Neural cell (in vitro differentiated cells): Measurements from ENCODE around the gene KCNK7. TPM values are rescaled to one million over a fixed set of nuclear protein-coding genes. Genes with fewer than 3 reads are reported as not detected.

Experiments used
- H2AFZ ChIP-seq: fragments of 200-600, 300-800 bp; sonication (generic), shearing (Covaris generic); 2 replicates; pipeline ENCODE4 v1.6.0; 2014; ENCODE audit warnings: low read depth, mild to moderate bottlenecking, antibody characterized with exemption, low read length, moderate library complexity
- H3F3A ChIP-seq: fragments of 200-600 bp; shearing (Covaris generic); 2 replicates; pipeline ENCODE4 v1.6.1; 2016; ENCODE audit warnings: mild to moderate bottlenecking, moderate library complexity, mixed read lengths, antibody characterized with exemption, low read length; ENCODE audit not compliant: insufficient read depth, poor library complexity, severe bottlenecking
- H3K27ac ChIP-seq: fragments of 200-600, 300-800 bp; sonication (generic), shearing (Covaris generic); 2 replicates; pipeline ENCODE4 v1.5.1; 2014; ENCODE audit warnings: mild to moderate bottlenecking, low read length, moderate library complexity
- H3K27me3 ChIP-seq: fragments of 300-800, 200-600 bp; sonication (generic), shearing (Covaris generic); 2 replicates; pipeline ENCODE4 v1.6.0; 2014; ENCODE audit warnings: mild to moderate bottlenecking, low read depth, low read length, moderate library complexity; ENCODE audit not compliant: insufficient read depth
- H3K36me3 ChIP-seq: fragments of 300-800, 200-600 bp; sonication (generic), shearing (Covaris generic); 2 replicates; pipeline ENCODE4 v1.5.1; 2014; ENCODE audit warnings: mild to moderate bottlenecking, antibody characterized with exemption, low read length, moderate library complexity; ENCODE audit not compliant: insufficient read depth
- H3K4me2 ChIP-seq: fragments of 300-800, 200-600 bp; sonication (generic), shearing (Covaris generic); 2 replicates; pipeline ENCODE4 v1.6.0; 2014; ENCODE audit warnings: mild to moderate bottlenecking, low read length
- H3K4me3 ChIP-seq: fragments of 300-800, 200-600 bp; sonication (generic), shearing (Covaris generic); 2 replicates; pipeline ENCODE4 v1.5.1; 2014; ENCODE audit warnings: mild to moderate bottlenecking, low read length, moderate library complexity
- H3K79me2 ChIP-seq: fragments of 200-600 bp; shearing (Covaris generic); replicated peaks from 2 replicates; pipeline ENCODE4 v1.6.0; 2014; ENCODE audit warnings: mild to moderate bottlenecking, low read length, moderate library complexity; ENCODE audit not compliant: insufficient read depth
- H3K9ac ChIP-seq: fragments of 300-800, 200-600 bp; sonication (generic), shearing (Covaris generic); 2 replicates; pipeline ENCODE4 v1.6.1; 2016; ENCODE audit warnings: mild to moderate bottlenecking, low read length, mixed read lengths
- H3K9me2 ChIP-seq: fragments of 200-600 bp; shearing (Covaris generic); 2 replicates; pipeline ENCODE4 v1.6.1; 2016; ENCODE audit warnings: mild to moderate bottlenecking, low read length, mixed read lengths; ENCODE audit not compliant: insufficient read depth
- H3K9me3 ChIP-seq: fragments of 200-600, 300-800 bp; sonication (generic), shearing (Covaris generic); 2 replicates; pipeline ENCODE4 v1.6.1; 2016; ENCODE audit warnings: mild to moderate bottlenecking, mixed run types, low read length, moderate library complexity, mixed read lengths
- H4K20me1 ChIP-seq: fragments of 200-600 bp; shearing (Covaris generic); 2 replicates; pipeline ENCODE4 v1.6.1; 2016; ENCODE audit warnings: mild to moderate bottlenecking, mixed run types; ENCODE audit not compliant: insufficient read depth
- CTCF ChIP-seq: fragments of 450-650 bp; IDR thresholded peaks from 2 replicates; pipeline ENCODE4 v1.5.1; 2014; ENCODE audit warnings: antibody characterized with exemption, mild to moderate bottlenecking, moderate library complexity; ENCODE audit not compliant: poor library complexity, severe bottlenecking
- EP300 ChIP-seq: fragments of 450-650 bp; conservative IDR thresholded peaks from 2 replicates; pipeline ENCODE4 v1.6.1; 2014; ENCODE audit warnings: antibody characterized with exemption, mild to moderate bottlenecking, moderate library complexity; ENCODE audit not compliant: poor library complexity, severe bottlenecking
- EZH2 ChIP-seq: fragments of 200-600, 300-800 bp; shearing (Covaris generic), sonication (generic); IDR thresholded peaks from 2 replicates; pipeline ENCODE4 v1.6.1; 2014; ENCODE audit warnings: antibody characterized with exemption, low read length, borderline replicate concordance, mild to moderate bottlenecking; ENCODE audit not compliant: insufficient read depth, poor library complexity, severe bottlenecking
- MXI1 ChIP-seq: fragments of 450-650 bp; conservative IDR thresholded peaks from 2 replicates; pipeline ENCODE4 v1.6.1; 2014; ENCODE audit warnings: antibody characterized with exemption, mild to moderate bottlenecking; ENCODE audit not compliant: poor library complexity, severe bottlenecking
- POLR2AphosphoS5 ChIP-seq: IDR thresholded peaks from 2 replicates; pipeline ENCODE4 v1.6.1; 2012
- RAD21 ChIP-seq: fragments of 450-650 bp; conservative IDR thresholded peaks from 2 replicates; pipeline ENCODE4 v1.6.1; 2014; ENCODE audit warnings: antibody characterized with exemption, mild to moderate bottlenecking, moderate library complexity
- REST ChIP-seq: IDR thresholded peaks from 2 replicates; pipeline ENCODE4 v1.6.1; 2012; ENCODE audit warnings: borderline replicate concordance
- SMC3 ChIP-seq: fragments of 450-650 bp; conservative IDR thresholded peaks from 2 replicates; pipeline ENCODE4 v1.6.1; 2014; ENCODE audit warnings: antibody characterized with exemption, mild to moderate bottlenecking, moderate library complexity; ENCODE audit not compliant: poor library complexity
- TAF1 ChIP-seq: IDR thresholded peaks from 2 replicates; pipeline ENCODE4 v1.6.1; 2012; ENCODE audit warnings: low read depth
- polyA plus RNA-seq: library from polyadenylated mRNA; depleted of rRNA; stranded (reverse); fragments of >200 nt; gene quantifications from 2 replicates; pipeline ENCODE4 v1.2.3, GENCODE V29; 2014

Gene KCNK7
- polyA plus RNA-seq, 1 donor from 2014 or later = 1.1 TPM

GRCh38 chr11:65596520-65596919, 920 bp upstream of the KCNK7 start:
- no peak overlapping the region for H3K4me3 ChIP-seq
- H3K27ac ChIP-seq = no peak overlapping the region
- no peaks in the 10 kb centered on the region for H3K36me3 ChIP-seq

GRCh38 chr11:65595131-65595530, 469 bp downstream of the KCNK7 start:
- H4K20me1 ChIP-seq = no peaks in the 10 kb centered on the region
- no peaks in the 10 kb centered on the region for H3K79me2 ChIP-seq
- no peaks in the 10 kb centered on the region for H3K9me2 ChIP-seq
- peaks cover 25% of the 10 kb centered on the region for H3K27me3 ChIP-seq
- H2AFZ ChIP-seq = no peak overlapping the region
- no peak overlapping the region for H3K27ac ChIP-seq
- no peaks in the 10 kb centered on the region for H3F3A ChIP-seq
- no peak overlapping the region for H3K4me3 ChIP-seq
- H3K9ac ChIP-seq = no peak overlapping the region
- H3K9me3 ChIP-seq = no peaks in the 10 kb centered on the region
- no peaks in the 10 kb centered on the region for H3K36me3 ChIP-seq
- no peak overlapping the region for H3K4me2 ChIP-seq
- no peak for TF ChIP-seq POLR2AphosphoS5
- TF ChIP-seq EP300 = no peak
- no peak for TF ChIP-seq TAF1
- TF ChIP-seq SMC3 = no peak
- TF ChIP-seq RAD21 = no peak
- no peak for TF ChIP-seq CTCF
- TF ChIP-seq EZH2 = no peak
- TF ChIP-seq MXI1 = no peak

More at GRCh38 chr11:65596520-65596919, 920 bp upstream of the KCNK7 start:
- H3F3A ChIP-seq = no peaks in the 10 kb centered on the region
- H3K27me3 ChIP-seq = peaks cover 20% of the 10 kb centered on the region
- H2AFZ ChIP-seq = no peak overlapping the region
- H3K4me2 ChIP-seq = no peak overlapping the region
- no peaks in the 10 kb centered on the region for H3K9me3 ChIP-seq
- no peak for TF ChIP-seq RAD21
- TF ChIP-seq TAF1 = no peak
- TF ChIP-seq EP300 = no peak
- no peak for TF ChIP-seq REST
- TF ChIP-seq POLR2AphosphoS5 = no peak
- no peak for TF ChIP-seq CTCF
- TF ChIP-seq EZH2 = no peak
- TF ChIP-seq MXI1 = no peak
- TF ChIP-seq SMC3 = no peak
- H3K9me2 ChIP-seq = no peaks in the 10 kb centered on the region
- no peaks in the 10 kb centered on the region for H3K79me2 ChIP-seq
- H3K9ac ChIP-seq = no peak overlapping the region
- no peaks in the 10 kb centered on the region for H4K20me1 ChIP-seq
